Common myeloid progenitor, CD34-positive (primary cell): ENCODE results near the gene FBXL7.

Experiments used
- CTCF ChIA-PET: fragments of 350-600 bp; sonication (Branson Sonifier 250); formaldehyde crosslinking; loops from one replicate; lab custom pipeline; 2021; ENCODE audit warnings: antibody characterized with exemption; lab: Charles Lee
- POLR2A ChIA-PET: fragments of 350-600 bp; sonication (Branson Sonifier 250); formaldehyde crosslinking; loops from one replicate; lab custom pipeline; 2021; ENCODE audit warnings: antibody characterized with exemption; lab: Charles Lee
- DNase-seq, 3 donors: peaks; one replicate each; pipeline versions ENCODE4 v3.0.0 to v3.0.0-alpha.2; 2013
- H3K27ac ChIP-seq, 2 experiments: 1 replicate in 1 of 2; 2 replicates in 1 of 2; pipeline ENCODE4 v1.7.0; 2013; ENCODE audit warnings: inconsistent platforms in 2 of 2, low read length in 2 of 2, mild to moderate bottlenecking in 2 of 2, low read depth in 1 of 2, moderate library complexity in 1 of 2; ENCODE audit not compliant: severe bottlenecking in 2 of 2, insufficient read depth in 1 of 2, poor library complexity in 1 of 2
- H3K27me3 ChIP-seq, 5 experiments: replicated peaks in 2 of 5; 1 replicate in 3 of 5; 2 replicates in 2 of 5; pipeline versions ENCODE4 v1.6.1 to v1.7.0; 2013; ENCODE audit warnings: low read length in 4 of 5, mild to moderate bottlenecking in 2 of 5, moderate library complexity in 2 of 5, inconsistent platforms in 1 of 5; ENCODE audit not compliant: insufficient read depth in 5 of 5, control insufficient read depth in 4 of 5
- H3K36me3 ChIP-seq, 4 experiments: 1 replicate in 2 of 4; 2 replicates in 2 of 4; pipeline versions ENCODE4 v1.6.1 to v1.7.0; 2013; ENCODE audit warnings: low read length in 3 of 4, control low read depth in 1 of 4, mild to moderate bottlenecking in 1 of 4; ENCODE audit not compliant: control insufficient read depth in 4 of 4, insufficient read depth in 4 of 4
- H3K4me1 ChIP-seq, 4 experiments: 1 replicate in 3 of 4; 2 replicates in 1 of 4; pipeline versions ENCODE4 v1.6.1 to v1.7.1; 2013; ENCODE audit warnings: low read length in 3 of 4, mild to moderate bottlenecking in 3 of 4, control low read depth in 1 of 4, inconsistent platforms in 1 of 4, moderate library complexity in 1 of 4; ENCODE audit not compliant: control insufficient read depth in 4 of 4, insufficient read depth in 4 of 4; ENCODE audit errors: control extremely low read depth in 1 of 4
- H3K4me3 ChIP-seq, 7 experiments: 1 replicate in 4 of 7; 2 replicates in 3 of 7; pipeline versions ENCODE4 v1.5.1 to v1.7.0; 2013; ENCODE audit warnings: mild to moderate bottlenecking in 7 of 7, low read length in 6 of 7, moderate library complexity in 6 of 7, inconsistent platforms in 2 of 7, low read depth in 2 of 7, control low read depth in 1 of 7; ENCODE audit not compliant: insufficient read depth in 4 of 7, control insufficient read depth in 1 of 7; ENCODE audit errors: extremely low read depth in 1 of 7
- H3K9me3 ChIP-seq, 5 experiments: 1 replicate in 4 of 5; 2 replicates in 1 of 5; pipeline versions ENCODE4 v1.6.1 to v1.7.1; 2013; ENCODE audit warnings: low read length in 4 of 5, mild to moderate bottlenecking in 2 of 5, inconsistent platforms in 1 of 5, low read depth in 1 of 5, moderate library complexity in 1 of 5; ENCODE audit not compliant: control insufficient read depth in 4 of 5, insufficient read depth in 2 of 5; ENCODE audit errors: control extremely low read depth in 1 of 5
- WGBS: methylation state at CpG from one replicate; pipeline ENCODE4 v1.1.5; 2013; ENCODE audit not compliant: insufficient coverage; 5-methylcytosine and 5-hydroxymethylcytosine counted together

The FBXL7 gene

DNA sequence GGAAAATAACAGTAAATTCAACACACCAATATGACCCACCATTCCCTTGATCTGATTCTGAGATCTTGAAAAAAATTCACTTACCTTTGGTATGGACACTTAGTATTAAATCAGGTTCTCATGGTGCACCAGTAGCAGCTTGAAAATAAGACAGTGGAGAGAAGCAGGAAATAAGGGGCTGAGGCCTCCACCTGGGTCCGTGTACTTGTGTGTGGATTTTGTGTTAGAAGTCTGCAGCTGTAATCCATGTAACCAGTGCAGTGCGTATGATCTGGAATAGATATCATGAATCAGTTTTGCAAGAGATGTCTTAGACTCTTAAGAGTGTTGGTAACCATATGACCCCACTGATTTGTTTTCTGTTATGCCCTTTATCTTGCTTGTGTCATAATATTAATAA, 107.1 kb downstream of the FBXL7 start:
- Histone ChIP-seq H3K27ac (no peak overlapping the region), H3K9me3 (peaks cover 0 to 2% (median 0%) of the 10 kb centered on the region in 5 experiments), H3K4me1 (no peaks in the 10 kb centered on the region), H3K27me3 (no peaks in the 10 kb centered on the region), H3K36me3 (no peaks in the 10 kb centered on the region), H3K4me3 (no peak overlapping the region)
- WGBS: 67% methylated on average over 1 of the region's 2 CpGs
- ChIA-PET CTCF (no interaction called here), POLR2A (no interaction called here)
- DNase-seq: no peak

DNA sequence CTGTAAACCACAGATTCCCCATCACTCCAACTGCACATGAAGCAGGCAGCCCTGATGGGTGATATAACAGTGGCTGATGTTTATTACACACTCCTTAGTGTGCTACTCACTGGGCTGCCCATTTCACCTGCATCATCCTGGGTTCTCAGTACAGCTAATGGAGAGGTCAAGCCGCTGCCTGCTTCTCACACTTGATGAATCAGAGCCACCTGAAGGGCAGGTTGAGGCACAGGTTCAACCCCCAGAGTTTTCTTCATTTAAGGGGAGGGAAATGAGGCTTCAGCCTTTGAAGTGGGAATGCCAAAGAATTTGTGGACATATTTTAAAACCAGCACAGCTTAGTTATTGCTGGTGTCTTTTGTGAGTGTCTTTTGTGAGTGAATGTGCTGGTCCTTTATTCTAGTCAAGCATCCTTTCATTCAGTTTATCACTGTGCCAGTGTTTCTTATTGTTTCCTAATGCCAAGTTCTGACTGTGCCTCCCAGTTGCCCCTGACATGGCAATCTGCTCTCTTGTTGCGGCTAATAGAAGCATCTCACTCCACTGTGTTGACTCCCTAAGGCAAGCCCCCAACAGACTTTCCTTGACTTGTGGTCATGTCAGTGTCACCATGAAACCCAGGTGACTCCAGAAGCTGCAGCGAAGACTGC, 109.2 kb downstream of the FBXL7 start:
- no peak for DNase-seq
- POLR2A ChIA-PET: no interaction called here
- CTCF ChIA-PET: interaction anchor here (1.4 kb wide), 1 partner anchor 10 kb away, joined by 4 read pairs; no protein-coding TSS in a partner anchor
- Histone ChIP-seq H3K36me3 (no peaks in the 10 kb centered on the region), H3K4me1 (no peaks in the 10 kb centered on the region), H3K9me3 (peaks cover 0 to 2% (median 0%) of the 10 kb centered on the region in 5 experiments), H3K27me3 (no peaks in the 10 kb centered on the region), H3K27ac (no peak overlapping the region), H3K4me3 (no peak overlapping the region)
- 88% methylated on average over 3 of the region's 3 CpGs for WGBS

DNA sequence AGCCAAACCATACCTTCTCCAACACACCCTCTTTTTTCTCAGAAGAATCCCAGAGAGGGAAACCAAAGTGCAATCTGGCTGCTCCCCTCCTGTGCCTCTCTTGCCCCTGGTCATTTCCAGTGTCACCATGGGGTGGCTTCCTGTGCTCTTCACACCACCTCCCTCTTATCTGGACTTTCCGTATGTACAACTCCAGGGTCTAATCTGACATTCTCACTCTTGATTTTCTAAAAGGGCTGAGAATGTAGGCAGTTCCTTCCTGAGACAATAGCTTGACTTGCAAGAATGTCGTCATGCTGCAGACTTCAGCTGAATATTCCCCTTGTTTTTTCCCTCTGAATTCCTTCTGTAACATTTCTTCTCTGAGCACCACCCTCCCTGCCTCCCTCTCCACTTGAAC, 110.2 kb downstream of the FBXL7 start:
- WGBS: 95% methylated on average over 2 of the region's 2 CpGs
- no peaks in the 10 kb centered on the region for H3K27me3 ChIP-seq
- H3K27ac ChIP-seq: no peak overlapping the region
- DNase-seq: no peak
- no peaks in the 10 kb centered on the region for H3K9me3 ChIP-seq
- CTCF ChIA-PET: interaction anchor here (1.4 kb wide), 1 partner anchor 11 kb away, joined by 4 read pairs; no protein-coding TSS in a partner anchor
- no peaks in the 10 kb centered on the region for H3K4me1 ChIP-seq
- H3K4me3 ChIP-seq: no peak overlapping the region
- no peaks in the 10 kb centered on the region for H3K36me3 ChIP-seq
- POLR2A ChIA-PET: no interaction called here

DNA sequence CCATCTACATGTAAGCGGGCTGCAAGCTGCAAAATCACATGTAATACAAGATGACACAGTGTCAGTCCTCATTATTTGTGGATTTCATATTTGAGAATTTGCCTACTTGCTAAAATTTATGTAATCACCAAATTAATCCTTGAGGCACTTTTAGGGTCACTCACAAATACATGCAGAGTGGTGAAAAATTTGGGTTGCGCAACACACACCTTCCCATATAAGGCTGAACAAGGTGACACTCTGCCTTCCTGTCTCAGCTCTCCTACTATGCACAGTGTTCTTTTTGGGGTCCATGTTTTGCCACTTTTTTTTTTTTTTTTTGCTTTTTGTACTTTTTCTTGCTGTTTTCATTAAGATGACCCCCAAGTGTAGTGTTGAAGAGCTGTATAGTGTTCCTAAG, 111.0 kb downstream of the FBXL7 start:
- no peaks in the 10 kb centered on the region for H3K36me3 ChIP-seq
- no peaks in the 10 kb centered on the region for H3K4me1 ChIP-seq
- no peak overlapping the region for H3K27ac ChIP-seq
- WGBS: no CpG with 5 or more reads among the region's 2 CpGs
- ChIA-PET POLR2A (no interaction called here), CTCF (interaction anchor here (0.6 kb wide), 1 partner anchor 254 kb away, joined by 3 read pairs; no protein-coding TSS in a partner anchor)
- DNase-seq: no peak
- no peaks in the 10 kb centered on the region for H3K27me3 ChIP-seq
- no peaks in the 10 kb centered on the region for H3K9me3 ChIP-seq
- H3K4me3 ChIP-seq: no peak overlapping the region

DNA sequence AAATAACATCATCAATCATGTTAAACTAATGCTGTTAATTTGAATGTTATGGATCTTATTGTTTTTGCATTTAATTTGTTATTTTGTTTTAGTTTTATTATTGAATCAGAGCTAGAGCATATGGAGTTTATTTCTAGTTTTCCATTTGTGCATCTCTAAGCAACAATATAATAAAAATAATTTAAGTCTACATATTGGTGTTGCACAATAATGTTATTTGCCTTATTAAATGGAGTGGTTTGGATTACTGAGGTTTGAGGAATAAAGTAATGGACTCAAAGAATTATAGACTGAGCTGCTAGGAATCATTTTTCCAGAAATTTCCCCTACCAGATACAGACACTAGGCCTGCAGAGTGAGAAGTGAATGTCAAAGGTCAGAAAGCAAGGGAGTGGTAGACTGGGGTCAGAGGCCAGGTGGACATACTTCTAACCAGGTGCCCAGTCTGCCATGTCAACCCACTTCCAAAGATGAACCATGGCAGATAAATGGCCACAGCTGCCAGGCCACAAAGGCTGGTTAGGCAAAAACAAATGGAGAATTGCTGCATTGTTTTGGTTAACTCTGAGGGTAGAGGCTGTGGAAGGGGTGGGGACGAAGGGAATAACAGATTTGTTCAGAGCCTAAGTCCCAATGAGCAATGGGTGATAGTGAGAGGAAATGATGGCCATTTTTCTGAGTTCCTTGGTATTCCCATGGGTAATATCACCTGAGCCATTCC, 113.1 kb downstream of the FBXL7 start:
- POLR2A ChIA-PET: no interaction called here
- Histone ChIP-seq H3K9me3 (no peaks in the 10 kb centered on the region), H3K27ac (no peak overlapping the region), H3K4me1 (no peaks in the 10 kb centered on the region), H3K36me3 (no peaks in the 10 kb centered on the region), H3K4me3 (no peak overlapping the region), H3K27me3 (no peaks in the 10 kb centered on the region)
- CTCF ChIA-PET: no interaction called here
- WGBS: 50% methylated on average over 1 of the region's 1 CpG
- DNase-seq: no peak

DNA sequence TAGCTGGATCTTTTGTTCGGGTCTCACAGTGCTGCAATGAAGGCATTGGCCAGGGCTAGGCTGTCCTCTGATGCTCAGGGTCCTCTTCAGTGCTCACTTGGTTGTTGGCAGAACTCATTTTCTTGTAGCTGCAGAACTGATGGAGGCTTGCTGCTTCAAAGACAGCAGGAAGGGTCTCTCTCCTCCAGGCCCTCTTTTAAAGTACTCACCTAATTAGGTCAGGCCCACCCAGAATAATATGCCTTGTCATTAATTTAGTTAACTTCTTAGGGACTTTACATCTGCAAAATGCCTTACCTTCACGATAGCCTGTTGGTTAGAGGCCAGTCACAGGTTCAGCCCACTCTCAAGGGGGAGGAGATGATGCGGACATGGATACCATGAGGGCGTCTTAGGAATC, 114.7 kb downstream of the FBXL7 start:
- Histone ChIP-seq H3K27me3 (no peaks in the 10 kb centered on the region), H3K27ac (no peak overlapping the region), H3K9me3 (no peaks in the 10 kb centered on the region), H3K4me3 (no peak overlapping the region), H3K4me1 (no peaks in the 10 kb centered on the region), H3K36me3 (no peaks in the 10 kb centered on the region)
- DNase-seq: no peak
- ChIA-PET CTCF (no interaction called here), POLR2A (no interaction called here)
- WGBS: 100% methylated on average over 2 of the region's 4 CpGs

DNA sequence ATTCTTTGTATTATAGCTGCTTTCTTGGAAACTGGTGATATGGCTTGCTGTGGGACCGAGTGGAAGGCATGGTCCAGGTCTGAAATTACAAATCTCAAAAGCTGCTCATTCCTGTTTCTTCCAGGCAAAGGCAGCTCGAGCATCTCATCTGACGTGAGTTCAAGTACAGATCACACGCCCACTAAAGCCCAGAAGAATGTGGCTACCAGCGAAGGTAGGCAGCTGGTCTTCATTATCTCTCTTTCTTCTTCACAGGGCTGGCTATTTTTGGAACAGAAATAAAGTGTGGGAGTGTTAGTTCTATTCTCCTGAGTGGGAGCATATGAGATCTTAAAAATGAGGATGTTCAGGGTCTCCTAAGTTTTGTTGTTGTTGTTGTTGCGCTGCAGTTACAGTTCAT, 115.9 kb downstream of the FBXL7 start:
- Histone ChIP-seq H3K9me3 (no peaks in the 10 kb centered on the region), H3K27ac (no peak overlapping the region), H3K4me3 (no peak overlapping the region), H3K27me3 (no peaks in the 10 kb centered on the region), H3K4me1 (no peaks in the 10 kb centered on the region), H3K36me3 (no peaks in the 10 kb centered on the region)
- ChIA-PET POLR2A (no interaction called here), CTCF (interaction anchor here (0.9 kb wide), 1 partner anchor 17 kb away, joined by 3 read pairs; no protein-coding TSS in a partner anchor)
- DNase-seq: no peak
- 93% methylated on average over 4 of the region's 6 CpGs for WGBS
